ENCODE measurements around the gene GPR68.

Gene GPR68

DNA sequence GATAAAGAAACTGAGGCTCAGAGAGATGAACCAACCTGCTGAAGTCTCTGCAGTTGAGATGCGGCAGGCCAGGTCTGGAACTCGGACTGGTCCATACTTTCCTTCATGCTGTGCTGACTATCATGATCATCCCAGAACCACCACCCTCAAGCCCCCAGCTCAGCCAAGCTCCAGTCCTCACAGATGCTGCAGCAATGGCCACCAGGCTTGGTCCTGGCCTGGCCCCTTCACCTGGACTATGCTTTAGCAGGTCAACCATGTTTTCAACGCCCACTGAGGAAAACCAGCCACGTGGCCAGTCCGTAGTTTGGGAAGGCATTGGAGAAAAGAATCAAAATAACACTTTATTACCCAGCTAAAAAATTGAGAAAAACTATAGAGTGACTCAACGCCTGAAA is 1.4 kb downstream of the GPR68 start:
- TF ChIP-seq TAF1 (IDR thresholded peaks at IDR 0.05; ENCODE audit: low read depth) (no peak), YY1 (IDR thresholded peaks at IDR 0.05; ENCODE audit: low read depth) (no peak)
- TF ChIP-seq, protein P1, sequence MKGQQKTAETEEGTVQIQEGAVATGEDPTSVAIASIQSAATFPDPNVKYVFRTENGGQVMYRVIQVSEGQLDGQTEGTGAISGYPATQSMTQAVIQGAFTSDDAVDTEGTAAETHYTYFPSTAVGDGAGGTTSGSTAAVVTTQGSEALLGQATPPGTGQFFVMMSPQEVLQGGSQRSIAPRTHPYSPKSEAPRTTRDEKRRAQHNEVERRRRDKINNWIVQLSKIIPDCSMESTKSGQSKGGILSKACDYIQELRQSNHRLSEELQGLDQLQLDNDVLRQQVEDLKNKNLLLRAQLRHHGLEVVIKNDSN (IDR thresholded peaks at IDR 0.05) = no peak

DNA sequence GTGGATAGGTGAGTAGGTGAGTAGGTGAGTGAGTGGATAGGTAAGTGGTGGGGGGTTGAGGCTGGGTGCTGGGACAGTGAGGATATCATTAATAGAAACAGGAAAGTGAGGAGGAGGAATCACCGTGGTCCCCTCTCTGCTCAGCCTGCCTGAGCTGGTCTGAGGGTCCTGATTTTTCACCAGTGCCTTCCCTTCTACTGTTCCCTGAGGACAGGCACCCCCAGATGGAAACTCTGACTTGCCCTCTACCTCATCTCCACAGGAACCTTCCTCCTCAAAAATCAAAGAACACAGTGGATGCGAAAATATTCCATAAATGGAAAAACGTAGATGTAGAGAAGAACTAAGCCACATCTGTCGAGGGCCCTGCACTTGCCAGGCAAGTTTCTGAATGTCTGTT is 1.9 kb downstream of the GPR68 start:
- no peak for TF ChIP-seq FOXM1 (IDR thresholded peaks at IDR 0.05; ENCODE audit: borderline replicate concordance, low read depth)
- no peak for TF ChIP-seq EP300 (IDR thresholded peaks at IDR 0.05; ENCODE audit: borderline replicate concordance)
- TF ChIP-seq, protein P2, sequence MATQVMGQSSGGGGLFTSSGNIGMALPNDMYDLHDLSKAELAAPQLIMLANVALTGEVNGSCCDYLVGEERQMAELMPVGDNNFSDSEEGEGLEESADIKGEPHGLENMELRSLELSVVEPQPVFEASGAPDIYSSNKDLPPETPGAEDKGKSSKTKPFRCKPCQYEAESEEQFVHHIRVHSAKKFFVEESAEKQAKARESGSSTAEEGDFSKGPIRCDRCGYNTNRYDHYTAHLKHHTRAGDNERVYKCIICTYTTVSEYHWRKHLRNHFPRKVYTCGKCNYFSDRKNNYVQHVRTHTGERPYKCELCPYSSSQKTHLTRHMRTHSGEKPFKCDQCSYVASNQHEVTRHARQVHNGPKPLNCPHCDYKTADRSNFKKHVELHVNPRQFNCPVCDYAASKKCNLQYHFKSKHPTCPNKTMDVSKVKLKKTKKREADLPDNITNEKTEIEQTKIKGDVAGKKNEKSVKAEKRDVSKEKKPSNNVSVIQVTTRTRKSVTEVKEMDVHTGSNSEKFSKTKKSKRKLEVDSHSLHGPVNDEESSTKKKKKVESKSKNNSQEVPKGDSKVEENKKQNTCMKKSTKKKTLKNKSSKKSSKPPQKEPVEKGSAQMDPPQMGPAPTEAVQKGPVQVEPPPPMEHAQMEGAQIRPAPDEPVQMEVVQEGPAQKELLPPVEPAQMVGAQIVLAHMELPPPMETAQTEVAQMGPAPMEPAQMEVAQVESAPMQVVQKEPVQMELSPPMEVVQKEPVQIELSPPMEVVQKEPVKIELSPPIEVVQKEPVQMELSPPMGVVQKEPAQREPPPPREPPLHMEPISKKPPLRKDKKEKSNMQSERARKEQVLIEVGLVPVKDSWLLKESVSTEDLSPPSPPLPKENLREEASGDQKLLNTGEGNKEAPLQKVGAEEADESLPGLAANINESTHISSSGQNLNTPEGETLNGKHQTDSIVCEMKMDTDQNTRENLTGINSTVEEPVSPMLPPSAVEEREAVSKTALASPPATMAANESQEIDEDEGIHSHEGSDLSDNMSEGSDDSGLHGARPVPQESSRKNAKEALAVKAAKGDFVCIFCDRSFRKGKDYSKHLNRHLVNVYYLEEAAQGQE (IDR thresholded peaks at IDR 0.05; ENCODE audit: low read depth) = no peak
- TF ChIP-seq, protein P3, sequence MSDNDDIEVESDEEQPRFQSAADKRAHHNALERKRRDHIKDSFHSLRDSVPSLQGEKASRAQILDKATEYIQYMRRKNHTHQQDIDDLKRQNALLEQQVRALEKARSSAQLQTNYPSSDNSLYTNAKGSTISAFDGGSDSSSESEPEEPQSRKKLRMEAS (IDR thresholded peaks at IDR 0.05) = no peak
- no peak for TF ChIP-seq TEAD4 (IDR thresholded peaks at IDR 0.05)
- TF ChIP-seq RAD21 (IDR thresholded peaks at IDR 0.05; ENCODE audit: low read depth) = no peak
- no peak for TF ChIP-seq EGR1 (IDR thresholded peaks at IDR 0.05)

DNA sequence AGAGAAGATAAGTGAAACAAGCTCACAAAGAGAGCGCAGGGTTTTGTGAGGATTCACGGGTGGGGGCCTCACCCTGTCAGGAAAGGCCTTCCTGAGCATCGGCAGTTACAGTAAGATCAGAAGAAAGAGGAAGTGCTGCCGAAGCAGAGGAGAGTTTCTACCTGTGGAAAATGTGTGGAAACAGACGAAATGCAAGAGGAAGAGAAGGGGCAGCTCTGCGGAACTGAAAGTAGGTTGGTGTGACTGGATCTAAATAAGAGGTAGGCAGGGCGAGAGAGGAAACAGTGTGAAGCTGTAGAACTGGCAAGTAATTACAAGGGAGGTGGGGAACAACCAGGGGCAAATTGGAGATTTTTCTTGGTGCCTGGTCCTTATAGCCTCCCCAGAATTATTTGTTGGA is 2.6 kb downstream of the GPR68 start:
- TF ChIP-seq ZBTB7A (IDR thresholded peaks at IDR 0.05; ENCODE audit: low read depth) (no peak), TEAD4 (IDR thresholded peaks at IDR 0.05) (no peak), CEBPB (IDR thresholded peaks at IDR 0.05) (no peak), EGR1 (IDR thresholded peaks at IDR 0.05) (no peak), NFIC (IDR thresholded peaks at IDR 0.05) (no peak), TCF12 (IDR thresholded peaks at IDR 0.05; ENCODE audit: low read depth) (no peak), FOXM1 (IDR thresholded peaks at IDR 0.05; ENCODE audit: borderline replicate concordance, low read depth) (no peak), RAD21 (IDR thresholded peaks at IDR 0.05; ENCODE audit: low read depth) (no peak), TAF1 (IDR thresholded peaks at IDR 0.05; ENCODE audit: low read depth) (no peak), CREB1 (IDR thresholded peaks at IDR 0.05; ENCODE audit: low read depth) (no peak), YY1 (IDR thresholded peaks at IDR 0.05; ENCODE audit: low read depth) (no peak), EP300 (IDR thresholded peaks at IDR 0.05; ENCODE audit: borderline replicate concordance) (no peak)
- TF ChIP-seq, protein P3 (IDR thresholded peaks at IDR 0.05) = no peak
- TF ChIP-seq, protein P2 (IDR thresholded peaks at IDR 0.05; ENCODE audit: low read depth) = no peak
- TF ChIP-seq, protein P1 (IDR thresholded peaks at IDR 0.05) = no peak

DNA sequence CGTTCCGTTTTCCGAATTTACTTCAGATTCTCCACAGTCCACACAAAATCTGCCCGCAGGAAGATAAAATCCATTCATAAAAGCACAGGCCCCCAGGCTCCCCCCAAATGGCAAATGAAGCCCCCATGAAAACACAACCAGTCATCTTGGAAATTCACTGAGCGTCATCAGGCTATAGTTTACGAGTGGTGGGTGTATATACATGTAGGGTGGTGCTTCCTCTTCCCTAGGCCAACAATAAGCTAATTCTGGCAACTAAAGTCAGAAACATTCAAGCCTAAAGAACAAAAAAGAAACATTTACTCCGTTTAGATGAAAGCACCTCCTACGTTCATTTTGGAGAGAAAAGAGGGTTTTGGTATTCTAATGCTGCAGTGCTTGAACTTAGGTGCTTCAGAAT is 5.8 kb downstream of the GPR68 start:
- TF ChIP-seq FOXM1 (IDR thresholded peaks at IDR 0.05; ENCODE audit: borderline replicate concordance, low read depth) (no peak), CREB1 (IDR thresholded peaks at IDR 0.05; ENCODE audit: low read depth) (no peak), EGR1 (IDR thresholded peaks at IDR 0.05) (no peak)

DNA sequence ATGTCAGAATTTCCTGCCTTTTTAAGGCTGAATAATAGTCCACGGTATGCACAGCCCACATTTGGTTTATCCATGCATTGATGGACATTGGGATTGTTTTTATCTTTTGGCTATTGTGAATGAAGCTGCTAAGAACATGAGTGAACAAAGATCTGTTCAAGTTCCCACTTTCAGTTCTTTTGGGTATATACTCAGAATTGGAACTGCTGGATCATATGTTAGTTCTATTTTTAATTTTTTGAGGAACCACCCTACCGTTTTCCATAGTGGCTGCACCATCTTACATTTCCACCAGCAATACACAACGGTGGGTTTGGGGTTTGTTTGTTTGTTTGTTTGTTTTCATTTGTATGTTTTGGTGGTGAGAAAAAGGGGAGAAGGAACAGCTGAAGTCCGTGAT is 6.4 kb downstream of the GPR68 start:
- TF ChIP-seq, protein P2 (IDR thresholded peaks at IDR 0.05; ENCODE audit: low read depth) = no peak
- TF ChIP-seq TCF12 (IDR thresholded peaks at IDR 0.05; ENCODE audit: low read depth) = no peak
- TF ChIP-seq TAF1 (IDR thresholded peaks at IDR 0.05; ENCODE audit: low read depth) = no peak

DNA sequence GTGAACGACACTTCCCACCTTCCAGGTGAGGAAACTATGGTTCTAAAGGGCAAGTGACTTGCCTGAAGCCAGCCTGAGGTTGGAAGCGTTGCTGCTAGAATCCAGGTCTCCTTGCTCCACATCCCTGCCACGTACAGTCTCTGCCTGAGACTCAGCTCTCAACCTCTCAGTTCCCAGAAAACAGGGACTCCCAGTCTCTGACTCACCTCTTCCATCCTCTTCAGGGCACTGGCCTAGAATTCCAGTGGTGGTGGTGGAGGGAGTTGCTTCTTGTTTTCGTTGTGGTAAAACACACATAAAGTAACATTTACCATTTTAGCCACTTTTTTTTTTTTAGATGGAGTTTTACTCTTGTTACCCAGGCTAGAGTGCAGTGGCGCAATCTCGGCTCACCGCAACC is 7.3 kb downstream of the GPR68 start:
- TF ChIP-seq FOXM1 (IDR thresholded peaks at IDR 0.05; ENCODE audit: borderline replicate concordance, low read depth) (no peak), CEBPB (IDR thresholded peaks at IDR 0.05) (no peak), EP300 (IDR thresholded peaks at IDR 0.05; ENCODE audit: borderline replicate concordance) (no peak), YY1 (IDR thresholded peaks at IDR 0.05; ENCODE audit: low read depth) (no peak), CREB1 (IDR thresholded peaks at IDR 0.05; ENCODE audit: low read depth) (no peak), TCF12 (IDR thresholded peaks at IDR 0.05; ENCODE audit: low read depth) (no peak), RAD21 (IDR thresholded peaks at IDR 0.05; ENCODE audit: low read depth) (no peak), NFIC (IDR thresholded peaks at IDR 0.05) (no peak), EGR1 (IDR thresholded peaks at IDR 0.05) (no peak), TAF1 (IDR thresholded peaks at IDR 0.05; ENCODE audit: low read depth) (no peak), ZBTB7A (IDR thresholded peaks at IDR 0.05; ENCODE audit: low read depth) (no peak)
- TF ChIP-seq, protein P1 (IDR thresholded peaks at IDR 0.05) = no peak
- TF ChIP-seq, protein P2 (IDR thresholded peaks at IDR 0.05; ENCODE audit: low read depth) = no peak
- TF ChIP-seq, protein P3 (IDR thresholded peaks at IDR 0.05) = no peak

All from Ishikawa (cell line).